Esophagus muscularis mucosa (tissue), 3 donors: ENCODE results near the gene MPEG1.
A peak's percentile ranks its signal among the peaks of the same experiment; 100 is the strongest.

Experiments
- CTCF ChIP-seq, 3 experiments: fragments of 200-600 bp in 2 of 3; fragments of 450-650 bp in 1 of 3; sonication (generic) in 2 of 3; IDR thresholded peaks; one replicate each; pipeline ENCODE4 v1.5.1; 2017 to 2019; ENCODE audit warnings: antibody characterized with exemption in 3 of 3, mild to moderate bottlenecking in 2 of 3, moderate library complexity in 1 of 3
- POLR2AphosphoS5 ChIP-seq, 2 donors: sonication (generic); formaldehyde crosslinking; IDR thresholded peaks; one replicate each; pipeline ENCODE4 v1.6.1; 2017; ENCODE audit warnings: antibody characterized with exemption in 2 of 2

DNA sequence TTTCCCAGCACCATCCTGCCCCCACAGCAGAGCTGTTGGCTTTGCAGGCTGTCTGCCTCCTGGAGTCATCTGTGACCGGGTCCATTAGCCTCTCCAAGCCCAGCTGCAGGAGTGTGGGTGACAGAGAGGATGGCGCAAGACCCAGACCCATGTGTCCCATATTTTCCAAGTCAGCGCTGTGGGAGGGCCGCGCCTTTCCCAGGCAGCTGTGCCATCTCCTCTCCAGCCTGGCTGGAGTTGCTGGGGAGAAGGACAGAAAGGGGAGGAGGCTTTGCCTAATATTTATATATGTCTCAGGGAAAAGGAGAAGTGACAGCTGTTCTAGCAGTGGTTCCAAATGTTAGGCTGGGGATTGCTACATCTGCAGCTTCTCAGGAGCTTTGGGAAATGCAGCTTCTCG, 25.1 kb downstream of the MPEG1 start:
- TF ChIP-seq CTCF (IDR thresholded peaks at IDR 0.05): no peak
- peak; percentile 55 to 63 for TF ChIP-seq POLR2AphosphoS5 (IDR thresholded peaks at IDR 0.05)
